ENCODE results near the gene MAP4K4.

MAP4K4 gene

GRCh38 chr2:101672047-101672446 is 25.5 kb upstream of the MAP4K4 start:
- TF ChIP-seq CTCF (IDR thresholded peaks at IDR 0.05; ENCODE audit: extremely low read depth, missing control alignments), result no peak
- DNase-seq (ENCODE audit: low spot score), result no peak

GRCh38 chr2:101673920-101674319 is 23.6 kb upstream of the MAP4K4 start:
- no peak for DNase-seq (ENCODE audit: low spot score)
- TF ChIP-seq CTCF (IDR thresholded peaks at IDR 0.05; ENCODE audit: extremely low read depth, missing control alignments), result no peak

- DNase-seq (ENCODE audit: low spot score), result no peak
Observed at GRCh38 chr2:101675512-101675911, 22.0 kb upstream of the MAP4K4 start.

GRCh38 chr2:101676674-101677073 is 20.8 kb upstream of the MAP4K4 start:
- TF ChIP-seq CTCF (IDR thresholded peaks at IDR 0.05; ENCODE audit: extremely low read depth, missing control alignments), result no peak
- DNase-seq (ENCODE audit: low spot score), result no peak

More at GRCh38 chr2:101675512-101675911, 22.0 kb upstream of the MAP4K4 start:
- TF ChIP-seq CTCF (IDR thresholded peaks at IDR 0.05; ENCODE audit: extremely low read depth, missing control alignments), result no peak

GRCh38 chr2:101677658-101678057 is 19.8 kb upstream of the MAP4K4 start:
- no peak for TF ChIP-seq CTCF (IDR thresholded peaks at IDR 0.05; ENCODE audit: extremely low read depth, missing control alignments)
- DNase-seq (ENCODE audit: low spot score), result no peak

GRCh38 chr2:101678379-101678778 is 19.1 kb upstream of the MAP4K4 start:
- no peak for DNase-seq (ENCODE audit: low spot score)
- TF ChIP-seq CTCF (IDR thresholded peaks at IDR 0.05; ENCODE audit: extremely low read depth, missing control alignments), result no peak

GRCh38 chr2:101679037-101679726 is 18.3 kb upstream of the MAP4K4 start:
- DNase-seq (ENCODE audit: low spot score), result no peak
- no peak for TF ChIP-seq CTCF (IDR thresholded peaks at IDR 0.05; ENCODE audit: extremely low read depth, missing control alignments)
